ENCODE data around the gene NLRX1.
"Not testable (repeated sequence)": the region's sequence is repeated elsewhere in the genome, so short reads cannot be mapped to it uniquely, and the experiment has no call there.

Gene NLRX1

DNA sequence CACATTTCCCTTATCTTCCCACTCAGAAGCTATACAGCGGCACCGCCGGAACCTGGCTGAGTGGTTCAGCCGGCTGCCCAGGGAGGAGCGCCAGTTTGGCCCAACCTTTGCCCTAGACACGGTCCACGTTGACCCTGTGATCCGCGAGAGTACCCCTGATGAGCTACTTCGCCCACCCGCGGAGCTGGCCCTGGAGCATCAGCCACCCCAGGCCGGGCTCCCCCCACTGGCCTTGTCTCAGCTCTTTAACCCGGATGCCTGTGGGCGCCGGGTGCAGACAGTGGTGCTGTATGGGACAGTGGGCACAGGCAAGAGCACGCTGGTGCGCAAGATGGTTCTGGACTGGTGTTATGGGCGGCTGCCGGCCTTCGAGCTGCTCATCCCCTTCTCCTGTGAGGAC is 4.9 kb downstream of the NLRX1 start:
- Histone ChIP-seq H3K4me1 (ENCODE audit: control insufficient read depth, insufficient read depth, low read length) (peaks cover 6% of the 10 kb centered on the region), H3K4me3 (ENCODE audit: low read length) (no peak overlapping the region), H3K36me3 (ENCODE audit: control insufficient read depth, insufficient read depth, low read length, severe bottlenecking) (peaks cover 17% of the 10 kb centered on the region), H3K27me3 (replicated peaks; ENCODE audit: control insufficient read depth, insufficient read depth, low read length) (no peaks in the 10 kb centered on the region), H3K9ac (ENCODE audit: low read length) (no peak overlapping the region), H3K9me3 (ENCODE audit: control insufficient read depth, low read length) (no peaks in the 10 kb centered on the region)
- no peak for DNase-seq (ENCODE audit: low read depth)

GRCh38 chr11:119175493-119176077 is 7.1 kb downstream of the NLRX1 start:
- Histone ChIP-seq H3K9ac (ENCODE audit: low read length) (no peak overlapping the region), H3K4me1 (ENCODE audit: control insufficient read depth, insufficient read depth, low read length) (no peaks in the 10 kb centered on the region), H3K4me3 (ENCODE audit: low read length) (no peak overlapping the region), H3K27me3 (replicated peaks; ENCODE audit: control insufficient read depth, insufficient read depth, low read length) (no peaks in the 10 kb centered on the region), H3K9me3 (ENCODE audit: control insufficient read depth, low read length) (no peaks in the 10 kb centered on the region), H3K36me3 (ENCODE audit: control insufficient read depth, insufficient read depth, low read length, severe bottlenecking) (peaks cover 24% of the 10 kb centered on the region)
- DNase-seq (ENCODE audit: low read depth): peak; percentile 21

DNA sequence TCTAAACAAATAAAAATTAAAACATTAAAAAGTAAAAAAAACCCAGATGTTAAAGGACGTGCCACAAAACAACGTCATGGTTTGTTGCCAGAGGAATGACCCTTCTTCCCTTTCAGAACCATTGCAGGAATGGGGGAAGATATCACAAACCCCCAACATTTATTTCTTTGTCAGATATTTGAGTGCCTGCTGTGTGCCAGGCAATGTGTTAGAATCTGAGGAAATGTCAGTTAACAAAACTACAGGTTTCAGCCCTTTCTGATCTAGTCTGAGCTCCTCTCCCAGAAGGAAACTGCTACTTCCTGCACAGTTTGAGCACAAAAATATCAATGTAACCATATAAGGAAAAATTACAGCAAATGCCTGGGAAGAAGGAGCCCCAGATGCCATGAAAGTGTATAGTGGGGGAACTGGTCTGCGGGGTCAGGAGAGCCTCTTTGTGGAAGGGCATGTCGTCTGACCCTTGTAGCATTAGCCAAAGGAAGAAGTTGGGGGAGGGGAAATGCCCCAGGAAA is 9.7 kb downstream of the NLRX1 start:
- DNase-seq (ENCODE audit: low read depth): no peak
- peaks cover 31% of the 10 kb centered on the region for H3K36me3 ChIP-seq (ENCODE audit: control insufficient read depth, insufficient read depth, low read length, severe bottlenecking)
- H3K4me3 ChIP-seq (ENCODE audit: low read length): no peak overlapping the region

DNA sequence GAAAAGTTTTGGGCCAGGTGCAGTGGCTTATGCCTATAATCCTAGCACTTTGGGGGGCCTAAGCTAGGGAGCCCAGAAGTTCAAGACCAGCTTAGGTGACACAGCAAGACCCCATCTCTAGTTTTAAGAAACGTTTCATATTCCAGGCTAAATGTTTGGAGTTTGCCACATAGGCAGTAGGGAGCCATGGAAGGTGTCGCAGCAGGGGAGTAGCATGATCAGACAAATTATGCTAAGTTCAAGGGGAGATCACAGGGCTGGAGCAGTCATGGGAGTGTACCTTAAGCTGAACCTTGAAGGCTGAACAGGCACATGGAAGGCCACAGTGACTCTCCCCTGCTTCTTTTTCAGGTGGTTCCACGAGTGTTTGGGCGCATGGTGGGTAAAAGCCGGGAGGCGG is 10.8 kb downstream of the NLRX1 start:
- Histone ChIP-seq H3K4me1 (ENCODE audit: control insufficient read depth, insufficient read depth, low read length) (no peaks in the 10 kb centered on the region), H3K27me3 (replicated peaks; ENCODE audit: control insufficient read depth, insufficient read depth, low read length) (no peaks in the 10 kb centered on the region), H3K36me3 (ENCODE audit: control insufficient read depth, insufficient read depth, low read length, severe bottlenecking) (peaks cover 30% of the 10 kb centered on the region), H3K9me3 (ENCODE audit: control insufficient read depth, low read length) (no peaks in the 10 kb centered on the region), H3K4me3 (ENCODE audit: low read length) (no peak overlapping the region), H3K9ac (ENCODE audit: low read length) (no peak overlapping the region)
- no peak for DNase-seq (ENCODE audit: low read depth)

More for the DNA sequence above, 9.7 kb downstream of the NLRX1 start:
- H3K27me3 ChIP-seq (replicated peaks; ENCODE audit: control insufficient read depth, insufficient read depth, low read length): no peaks in the 10 kb centered on the region
- no peaks in the 10 kb centered on the region for H3K4me1 ChIP-seq (ENCODE audit: control insufficient read depth, insufficient read depth, low read length)
- no peak overlapping the region for H3K9ac ChIP-seq (ENCODE audit: low read length)
- no peaks in the 10 kb centered on the region for H3K9me3 ChIP-seq (ENCODE audit: control insufficient read depth, low read length)

GRCh38 chr11:119179983-119180382 is 11.5 kb downstream of the NLRX1 start:
- Histone ChIP-seq H3K27me3 (replicated peaks; ENCODE audit: control insufficient read depth, insufficient read depth, low read length) (no peaks in the 10 kb centered on the region), H3K9ac (ENCODE audit: low read length) (no peak overlapping the region), H3K4me3 (ENCODE audit: low read length) (no peak overlapping the region), H3K4me1 (ENCODE audit: control insufficient read depth, insufficient read depth, low read length) (no peaks in the 10 kb centered on the region), H3K9me3 (ENCODE audit: control insufficient read depth, low read length) (no peaks in the 10 kb centered on the region), H3K36me3 (ENCODE audit: control insufficient read depth, insufficient read depth, low read length, severe bottlenecking) (peaks cover 23% of the 10 kb centered on the region)
- DNase-seq (ENCODE audit: low read depth): no peak

DNA sequence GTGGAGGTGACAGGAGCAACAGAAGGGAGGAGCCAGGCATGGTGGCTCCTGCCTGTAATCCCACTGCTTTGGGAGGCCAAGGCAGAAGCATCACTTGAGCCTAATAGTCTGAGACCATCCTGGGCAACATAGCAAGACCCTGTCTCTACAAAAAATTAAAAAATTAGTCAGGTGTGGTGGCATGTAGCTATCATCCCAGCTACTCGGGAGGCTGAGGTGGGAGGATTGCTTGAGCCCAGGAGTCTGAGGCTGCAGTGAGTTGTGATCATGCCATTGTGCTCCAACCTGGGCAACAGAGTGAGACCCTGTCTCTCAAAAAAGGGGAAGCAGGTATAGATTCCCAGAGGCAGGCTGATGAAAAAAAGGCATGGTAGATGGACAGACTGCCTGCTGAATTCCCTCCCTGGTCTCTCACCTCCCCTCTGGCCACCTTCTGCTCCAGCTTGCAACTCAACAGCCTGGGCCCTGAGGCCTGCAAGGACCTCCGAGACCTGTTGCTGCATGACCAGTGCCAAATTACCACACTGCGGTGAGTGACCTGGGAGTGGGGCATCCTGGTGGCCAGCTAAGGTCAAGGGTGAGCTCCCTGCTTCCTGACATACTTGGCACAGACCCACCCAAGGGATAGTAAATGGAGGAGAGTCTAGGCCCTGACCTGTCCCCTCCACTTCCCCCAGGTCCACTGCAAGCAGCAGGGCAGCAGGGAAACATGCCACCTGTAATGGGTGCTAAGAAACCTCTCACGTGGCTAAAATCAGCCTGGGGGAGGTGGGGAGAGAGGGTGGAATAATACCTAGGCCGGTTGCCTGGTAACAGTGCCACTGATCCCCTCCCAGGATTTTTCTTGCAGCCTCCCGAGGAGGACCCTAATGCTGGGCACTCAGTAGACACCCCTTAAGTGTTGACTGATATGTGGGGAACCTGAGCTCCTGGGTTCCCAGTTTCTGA is 12.5 kb downstream of the NLRX1 start:
- Histone ChIP-seq H3K4me3 (ENCODE audit: low read length) (no peak overlapping the region), H3K9ac (ENCODE audit: low read length) (no peak overlapping the region), H3K9me3 (ENCODE audit: control insufficient read depth, low read length) (no peaks in the 10 kb centered on the region), H3K27me3 (replicated peaks; ENCODE audit: control insufficient read depth, insufficient read depth, low read length) (peaks cover 5% of the 10 kb centered on the region), H3K4me1 (ENCODE audit: control insufficient read depth, insufficient read depth, low read length) (peaks cover 4% of the 10 kb centered on the region), H3K36me3 (ENCODE audit: control insufficient read depth, insufficient read depth, low read length, severe bottlenecking) (peaks cover 20% of the 10 kb centered on the region)
- DNase-seq (ENCODE audit: low read depth): no peak

DNA sequence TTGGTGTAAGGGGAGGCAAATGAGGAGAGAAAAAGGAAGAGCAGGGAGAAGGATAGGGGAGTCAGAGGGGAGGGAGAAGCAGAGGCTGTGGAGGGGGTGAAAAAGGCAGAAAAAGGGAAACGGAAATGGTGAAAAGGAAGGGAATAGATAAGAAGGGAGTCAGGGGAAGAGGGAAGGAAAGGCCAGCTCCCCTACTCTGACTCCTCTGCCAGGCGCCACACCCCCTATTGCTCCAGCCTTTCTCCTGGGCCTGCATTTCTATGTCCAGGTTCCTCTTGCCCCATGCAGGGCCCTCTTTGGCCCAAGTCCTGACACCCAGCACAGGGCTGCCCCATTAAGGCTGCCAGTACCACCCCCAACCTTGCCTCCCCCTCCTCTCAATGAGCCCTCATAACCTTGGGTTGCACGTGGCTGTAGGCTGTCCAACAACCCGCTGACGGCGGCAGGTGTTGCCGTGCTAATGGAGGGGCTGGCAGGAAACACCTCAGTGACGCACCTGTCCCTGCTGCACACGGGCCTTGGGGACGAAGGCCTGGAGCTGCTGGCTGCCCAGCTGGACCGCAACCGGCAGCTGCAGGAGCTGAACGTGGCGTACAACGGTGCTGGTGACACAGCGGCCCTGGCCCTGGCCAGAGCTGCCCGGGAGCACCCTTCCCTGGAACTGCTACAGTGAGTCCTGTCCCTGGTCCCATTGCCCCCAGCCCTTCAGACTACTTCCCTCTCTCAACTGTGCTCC is 13.3 kb downstream of the NLRX1 start:
- peaks cover 12% of the 10 kb centered on the region for H3K27me3 ChIP-seq (replicated peaks; ENCODE audit: control insufficient read depth, insufficient read depth, low read length)
- no peak overlapping the region for H3K9ac ChIP-seq (ENCODE audit: low read length)
- no peak for DNase-seq (ENCODE audit: low read depth)
- H3K9me3 ChIP-seq (ENCODE audit: control insufficient read depth, low read length): no peaks in the 10 kb centered on the region
- no peak overlapping the region for H3K4me3 ChIP-seq (ENCODE audit: low read length)
- H3K4me1 ChIP-seq (ENCODE audit: control insufficient read depth, insufficient read depth, low read length): peaks cover 4% of the 10 kb centered on the region
- peaks cover 20% of the 10 kb centered on the region for H3K36me3 ChIP-seq (ENCODE audit: control insufficient read depth, insufficient read depth, low read length, severe bottlenecking)

- H3K4me3 ChIP-seq (ENCODE audit: low read length); DNase-seq (ENCODE audit: low read depth); H3K9me3 ChIP-seq (ENCODE audit: control insufficient read depth, low read length); H3K4me1 ChIP-seq (ENCODE audit: control insufficient read depth, insufficient read depth, low read length); H3K9ac ChIP-seq (ENCODE audit: low read length): not testable (repeated sequence)
- H3K36me3 ChIP-seq (ENCODE audit: control insufficient read depth, insufficient read depth, low read length, severe bottlenecking): peaks cover 14% of the 10 kb centered on the region
- H3K27me3 ChIP-seq (replicated peaks; ENCODE audit: control insufficient read depth, insufficient read depth, low read length): peaks cover 31% of the 10 kb centered on the region
Measured at GRCh38 chr11:119184399-119184798, 15.9 kb downstream of the NLRX1 start.

DNA sequence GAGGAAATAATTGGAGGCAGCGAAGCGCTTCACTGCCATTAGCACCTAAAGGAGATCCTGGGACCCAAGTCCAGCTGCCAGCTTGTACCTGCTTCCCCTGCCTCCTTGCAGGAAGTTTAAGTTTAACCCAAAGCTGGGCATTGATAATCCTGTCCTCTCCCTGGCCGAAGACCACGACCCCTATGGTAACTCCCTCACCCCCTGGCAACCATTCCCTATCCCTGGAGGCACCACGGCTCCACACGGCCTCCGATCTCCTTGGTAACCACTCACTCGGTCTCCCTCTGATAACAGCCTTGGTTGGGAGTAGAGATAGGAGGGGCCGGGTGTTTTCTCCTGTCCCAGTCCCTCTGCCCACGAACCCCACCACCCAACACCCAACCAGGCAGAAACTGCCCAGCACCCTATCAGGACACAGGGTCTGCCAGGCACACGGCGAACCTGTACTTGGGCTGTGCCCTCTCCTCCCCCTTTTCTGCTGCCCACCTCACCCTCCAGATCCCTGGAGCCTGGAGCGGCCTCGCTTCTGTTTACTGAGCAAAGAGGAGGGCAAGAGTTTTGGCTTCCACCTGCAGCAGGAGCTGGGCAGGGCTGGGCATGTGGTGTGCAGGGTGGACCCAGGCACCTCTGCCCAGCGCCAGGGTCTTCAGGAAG is 17.6 kb downstream of the NLRX1 start:
- Histone ChIP-seq H3K4me3 (ENCODE audit: low read length) (no peak overlapping the region), H3K9ac (ENCODE audit: low read length) (no peak overlapping the region), H3K9me3 (ENCODE audit: control insufficient read depth, low read length) (no peaks in the 10 kb centered on the region), H3K27me3 (replicated peaks; ENCODE audit: control insufficient read depth, insufficient read depth, low read length) (peaks cover 33% of the 10 kb centered on the region), H3K4me1 (ENCODE audit: control insufficient read depth, insufficient read depth, low read length) (peaks cover 4% of the 10 kb centered on the region), H3K36me3 (ENCODE audit: control insufficient read depth, insufficient read depth, low read length, severe bottlenecking) (peaks cover 7% of the 10 kb centered on the region)
- DNase-seq (ENCODE audit: low read depth): no peak

DNA sequence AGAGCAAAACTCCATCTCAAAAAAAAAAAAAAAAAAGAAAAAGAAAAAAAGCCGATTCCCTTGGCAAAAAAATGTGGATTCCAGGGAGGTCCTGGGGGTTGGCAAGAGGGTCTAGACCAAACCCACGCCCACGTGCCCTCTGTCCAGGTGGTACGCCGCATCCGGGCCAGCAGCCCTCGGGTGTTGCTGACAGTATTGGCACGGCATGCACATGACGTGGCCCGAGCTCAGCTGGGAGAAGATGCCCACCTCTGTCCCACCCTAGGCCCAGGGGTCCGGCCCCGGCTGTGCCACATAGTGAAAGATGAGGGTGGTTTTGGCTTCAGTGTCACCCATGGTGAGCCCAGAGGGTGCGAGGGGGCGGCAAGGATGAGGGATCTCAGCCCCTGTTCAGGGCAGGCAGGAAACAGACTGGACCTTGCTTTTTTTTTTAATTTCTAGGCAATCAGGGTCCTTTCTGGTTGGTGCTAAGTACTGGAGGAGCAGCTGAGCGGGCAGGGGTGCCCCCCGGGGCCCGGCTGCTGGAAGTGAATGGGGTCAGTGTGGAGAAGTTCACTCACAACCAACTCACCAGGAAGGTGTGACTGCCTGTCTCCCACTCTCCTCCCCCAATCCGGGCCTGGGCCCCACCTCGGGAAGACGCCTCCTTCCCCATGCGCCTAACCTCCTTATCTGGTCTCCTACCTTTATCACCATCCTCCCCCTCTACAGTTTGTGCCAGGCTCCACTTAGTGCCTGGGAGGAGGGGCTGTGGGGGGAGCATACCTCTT is 18.8 kb downstream of the NLRX1 start:
- H3K27me3 ChIP-seq (replicated peaks; ENCODE audit: control insufficient read depth, insufficient read depth, low read length): peaks cover 33% of the 10 kb centered on the region
- peaks cover 2% of the 10 kb centered on the region for H3K36me3 ChIP-seq (ENCODE audit: control insufficient read depth, insufficient read depth, low read length, severe bottlenecking)
- no peak overlapping the region for H3K4me3 ChIP-seq (ENCODE audit: low read length)
- H3K9me3 ChIP-seq (ENCODE audit: control insufficient read depth, low read length): no peaks in the 10 kb centered on the region
- no peak for DNase-seq (ENCODE audit: low read depth)
- peaks cover 4% of the 10 kb centered on the region for H3K4me1 ChIP-seq (ENCODE audit: control insufficient read depth, insufficient read depth, low read length)
- no peak overlapping the region for H3K9ac ChIP-seq (ENCODE audit: low read length)

All from adipocyte (in vitro differentiated cells).